Measurements from ENCODE around the gene FECH.

FECH gene

GRCh38 chr18:57581301-57581934 lies 5.1 kb downstream of the FECH start:
- no peak for DNase-seq (ENCODE audit: low read depth)

GRCh38 chr18:57579934-57580333 lies 6.6 kb downstream of the FECH start:
- DNase-seq (ENCODE audit: low read depth): no peak

GRCh38 chr18:57576316-57576715 lies 10.2 kb downstream of the FECH start:
- no peak for DNase-seq (ENCODE audit: low read depth)

- DNase-seq (ENCODE audit: low read depth): no peak
Measured at GRCh38 chr18:57575542-57575941, 11.0 kb downstream of the FECH start.

DNA sequence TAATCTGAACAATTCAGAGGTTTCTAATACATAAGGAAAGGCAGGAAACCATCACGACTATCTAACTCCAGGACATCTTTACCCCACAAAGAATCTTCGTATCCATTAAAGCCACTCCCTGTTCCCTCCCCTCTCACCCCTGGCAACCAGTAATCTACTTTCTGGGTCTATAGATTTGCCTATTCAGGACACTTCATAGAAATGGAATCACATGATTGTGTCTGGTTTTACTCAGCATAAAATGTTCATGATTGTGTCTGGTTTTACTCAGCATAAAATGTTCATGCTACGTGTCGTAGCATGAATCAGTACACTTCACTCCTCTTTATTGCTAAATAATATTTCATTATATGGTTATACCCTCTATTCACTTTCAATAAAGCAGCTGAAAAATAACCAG lies 11.6 kb downstream of the FECH start:
- DNase-seq (ENCODE audit: low read depth): no peak

GRCh38 chr18:57570162-57570561 lies 16.3 kb downstream of the FECH start:
- no peak for DNase-seq (ENCODE audit: low read depth)

DNA sequence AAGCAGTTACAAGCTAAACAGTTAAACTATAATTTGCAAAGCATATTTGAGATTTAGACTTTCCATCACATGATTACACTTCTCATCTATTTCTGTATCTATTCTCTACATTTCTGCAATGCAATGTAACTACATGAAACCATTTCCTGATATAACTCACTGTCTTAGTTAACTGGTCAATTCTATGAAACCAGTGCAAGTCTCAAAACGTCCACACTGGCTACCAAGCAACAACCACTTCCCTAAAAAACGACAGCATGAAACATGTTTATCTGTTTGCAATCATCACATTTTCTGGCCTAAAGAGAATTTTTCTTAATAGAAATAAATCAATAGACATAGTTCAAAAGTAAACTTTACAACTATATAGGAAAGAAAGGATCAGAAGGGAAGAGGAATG lies 17.4 kb downstream of the FECH start:
- DNase-seq (ENCODE audit: low read depth): no peak

DNA sequence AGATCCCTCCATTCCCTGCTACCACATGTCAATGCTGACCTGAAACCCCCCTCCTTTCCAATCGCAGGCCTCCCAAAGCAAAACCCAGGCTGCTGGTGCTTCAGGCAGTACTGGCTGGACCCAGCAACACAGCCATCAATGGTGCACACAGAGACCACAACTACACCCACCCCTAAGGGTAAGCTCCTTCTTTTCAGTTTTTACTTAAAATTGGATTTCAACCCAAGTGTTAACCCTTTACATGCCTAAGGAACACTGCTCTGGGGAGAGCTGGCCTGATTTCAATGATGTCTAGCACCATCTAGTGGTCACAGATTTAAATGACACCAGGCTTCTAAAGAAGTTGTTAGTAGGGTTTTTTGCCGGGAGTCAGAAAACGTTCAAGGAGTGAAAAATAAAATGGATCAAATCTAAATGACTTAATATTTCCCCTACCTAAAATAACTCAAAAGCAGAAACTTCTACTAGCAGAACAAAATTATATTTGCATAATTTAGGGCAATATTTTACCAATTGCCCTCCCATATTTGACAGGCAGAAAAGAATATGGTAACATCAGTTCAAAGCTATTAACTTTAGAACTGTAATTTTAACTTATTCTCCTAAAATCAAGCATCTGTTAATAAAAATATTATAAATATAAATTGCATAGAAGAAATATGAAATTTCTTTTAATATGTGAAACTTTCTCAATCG lies 24.6 kb downstream of the FECH start:
- DNase-seq (ENCODE audit: low read depth): no peak

GRCh38 chr18:57561261-57561660 lies 25.2 kb downstream of the FECH start:
- no peak for DNase-seq (ENCODE audit: low read depth)

DNA sequence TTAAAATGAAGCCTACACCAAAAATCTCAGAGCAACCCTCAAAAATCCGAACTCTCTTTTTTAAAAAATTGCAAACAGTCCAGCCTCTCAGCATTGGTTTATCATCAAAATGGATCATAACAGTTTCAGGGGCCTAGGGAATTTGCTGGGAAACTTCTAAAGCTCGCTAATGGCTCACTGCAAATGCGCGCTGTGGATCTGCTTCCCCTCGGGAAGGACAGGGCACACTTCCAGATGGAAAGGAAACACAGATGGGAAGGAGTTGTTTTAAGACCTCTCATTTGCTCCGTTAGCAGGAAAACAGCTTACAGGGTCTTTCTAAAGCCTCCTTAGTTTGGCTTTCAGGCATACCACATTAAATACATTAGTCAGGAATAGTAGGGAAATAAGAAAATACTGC lies 27.2 kb downstream of the FECH start:
- DNase-seq (ENCODE audit: low read depth): no peak

DNA sequence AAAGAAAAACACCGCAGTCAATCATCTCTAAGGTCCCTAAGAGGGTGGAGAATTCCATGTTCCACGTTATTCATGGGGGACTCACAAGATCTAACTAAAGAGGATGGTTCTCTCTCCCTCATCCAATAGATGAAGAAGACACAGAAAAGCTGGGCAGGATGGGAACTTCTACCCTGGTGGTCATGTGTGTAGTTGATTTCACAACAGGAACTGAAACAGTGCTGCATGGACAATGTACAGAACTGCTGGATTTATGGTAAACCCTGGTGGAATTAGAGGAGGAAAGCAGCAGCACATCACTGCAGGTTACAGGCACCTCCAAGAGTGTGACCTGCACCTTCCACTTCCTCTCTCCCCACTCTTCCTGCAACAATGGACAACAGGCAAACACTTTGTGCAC lies 31.4 kb downstream of the FECH start:
- no peak for DNase-seq (ENCODE audit: low read depth)

GRCh38 chr18:57550510-57550909 lies 36.0 kb downstream of the FECH start:
- no peak for DNase-seq (ENCODE audit: low read depth)

GRCh38 chr18:57547260-57547659 lies 39.2 kb downstream of the FECH start:
- DNase-seq (ENCODE audit: low read depth): no peak

DNA sequence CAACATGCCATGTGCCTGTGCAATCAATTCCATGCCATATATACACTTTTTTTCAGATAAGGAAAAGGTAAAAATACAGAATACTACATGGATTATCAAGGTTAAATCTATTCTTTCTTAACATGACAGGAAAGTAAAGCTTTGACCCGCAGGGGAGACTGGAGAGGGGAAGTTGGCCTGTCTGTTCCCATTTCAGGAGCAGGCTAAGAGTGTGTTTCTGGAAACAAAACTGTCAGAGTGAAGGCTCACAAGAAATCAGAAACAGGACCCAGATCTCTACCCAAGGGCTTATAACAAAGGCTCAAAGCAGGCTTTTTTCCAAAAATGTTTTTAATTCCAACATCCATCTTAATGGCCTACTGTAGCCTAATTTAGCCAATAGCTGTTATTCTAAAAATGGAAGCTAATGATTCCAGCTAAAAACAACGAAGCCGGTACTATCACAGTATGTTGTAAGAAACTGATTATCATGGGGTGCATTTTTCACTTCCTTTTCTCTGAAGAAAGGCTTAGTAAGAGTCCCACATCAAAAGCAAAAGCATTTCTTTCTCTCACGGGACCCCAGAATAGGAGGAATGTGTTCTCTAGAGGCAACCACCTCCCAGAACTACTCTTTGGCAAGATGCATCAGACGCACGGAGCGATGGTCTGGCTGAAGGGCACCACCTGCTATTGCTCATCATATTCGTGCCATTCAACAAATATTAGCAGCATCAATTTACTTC lies 41.4 kb downstream of the FECH start:
- no peak for DNase-seq (ENCODE audit: low read depth)

DNA sequence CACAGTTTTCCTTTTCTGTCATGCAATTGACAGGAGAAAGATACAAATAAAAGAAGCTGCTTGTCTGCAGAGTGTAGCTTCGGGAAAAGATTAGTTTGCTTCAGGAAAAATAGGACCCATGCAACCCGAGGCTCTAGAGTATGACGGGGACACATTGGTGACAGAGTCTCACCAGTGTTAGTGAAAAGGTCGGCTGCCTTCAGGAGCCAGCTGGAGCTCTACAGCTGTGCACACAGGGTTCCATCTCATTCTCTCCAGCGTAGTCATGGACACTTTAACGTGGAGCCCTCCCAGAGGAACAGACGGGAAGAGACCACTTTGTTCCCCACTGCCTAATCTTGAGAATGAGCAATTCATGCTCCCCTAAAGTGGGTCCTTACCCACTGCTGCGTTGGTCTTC lies 42.9 kb downstream of the FECH start:
- DNase-seq (ENCODE audit: low read depth): no peak

GRCh38 chr18:57542812-57543427 lies 43.6 kb downstream of the FECH start:
- no peak for DNase-seq (ENCODE audit: low read depth)

- no peak for DNase-seq (ENCODE audit: low read depth)
Measured at GRCh38 chr18:57542126-57542525, 44.4 kb downstream of the FECH start.

DNA sequence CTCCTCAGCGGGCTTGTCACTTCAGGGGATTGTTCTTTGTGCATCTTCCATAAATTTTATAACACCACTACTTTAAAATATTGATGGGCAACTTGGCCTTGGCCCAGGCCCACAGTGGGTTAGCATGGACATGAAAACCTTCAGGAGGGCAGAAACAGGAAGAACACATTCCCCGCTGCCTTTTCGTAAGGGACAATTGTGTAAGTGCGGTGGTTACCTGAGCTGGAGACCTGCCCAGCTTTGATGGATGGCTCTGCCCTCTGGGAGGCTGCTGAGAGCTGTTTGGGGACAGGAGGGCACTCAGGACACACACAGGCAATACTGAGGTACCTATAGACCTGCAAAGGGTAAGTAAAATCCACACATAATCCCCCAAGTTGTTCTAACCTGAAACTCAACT lies 46.8 kb downstream of the FECH start:
- no peak for DNase-seq (ENCODE audit: low read depth)

DNA sequence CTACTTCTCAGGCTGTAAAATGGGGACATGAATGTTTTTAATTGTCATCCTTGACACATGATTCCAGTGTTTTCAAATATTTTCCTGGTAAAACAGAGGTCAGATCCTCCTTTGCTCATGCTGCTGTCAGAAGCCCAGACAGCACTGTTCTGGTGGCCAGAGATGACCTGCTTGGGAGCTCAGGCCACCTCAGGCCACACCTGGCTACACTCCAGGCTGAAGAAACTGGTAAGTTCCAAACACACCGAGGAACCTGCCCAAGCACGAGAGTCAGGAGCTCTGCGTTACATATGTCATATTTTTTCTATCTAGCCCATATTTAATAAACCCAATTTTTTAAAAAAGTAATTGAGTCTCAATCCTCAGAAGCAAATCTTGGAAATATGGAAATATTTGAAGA lies 47.9 kb downstream of the FECH start:
- DNase-seq (ENCODE audit: low read depth): no peak

- DNase-seq (ENCODE audit: low read depth): no peak
Measured at GRCh38 chr18:57534511-57534909, 52.0 kb downstream of the FECH start.

GRCh38 chr18:57533868-57534510 lies 52.5 kb downstream of the FECH start:
- no peak for DNase-seq (ENCODE audit: low read depth)
